HG02623 (cell line): ENCODE data around the gene KLK12.

Experiments used
- ATAC-seq: cut with Tn5 transposase; IDR thresholded peaks from one replicate; pipeline ENCODE4 v1.9.1; 2021; ENCODE audit warnings: moderate library complexity; ENCODE audit not compliant: unreplicated experiment

Gene KLK12, protein sequence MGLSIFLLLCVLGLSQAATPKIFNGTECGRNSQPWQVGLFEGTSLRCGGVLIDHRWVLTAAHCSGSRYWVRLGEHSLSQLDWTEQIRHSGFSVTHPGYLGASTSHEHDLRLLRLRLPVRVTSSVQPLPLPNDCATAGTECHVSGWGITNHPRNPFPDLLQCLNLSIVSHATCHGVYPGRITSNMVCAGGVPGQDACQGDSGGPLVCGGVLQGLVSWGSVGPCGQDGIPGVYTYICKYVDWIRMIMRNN

GRCh38 chr19:51034704-51035103 lies at the start of gene KLK12:
Gene KLK12 (minus strand): TSS chr19:51035002. CDS start chr19:51034621, 381 bp downstream.
- ATAC-seq: no peak

DNA sequence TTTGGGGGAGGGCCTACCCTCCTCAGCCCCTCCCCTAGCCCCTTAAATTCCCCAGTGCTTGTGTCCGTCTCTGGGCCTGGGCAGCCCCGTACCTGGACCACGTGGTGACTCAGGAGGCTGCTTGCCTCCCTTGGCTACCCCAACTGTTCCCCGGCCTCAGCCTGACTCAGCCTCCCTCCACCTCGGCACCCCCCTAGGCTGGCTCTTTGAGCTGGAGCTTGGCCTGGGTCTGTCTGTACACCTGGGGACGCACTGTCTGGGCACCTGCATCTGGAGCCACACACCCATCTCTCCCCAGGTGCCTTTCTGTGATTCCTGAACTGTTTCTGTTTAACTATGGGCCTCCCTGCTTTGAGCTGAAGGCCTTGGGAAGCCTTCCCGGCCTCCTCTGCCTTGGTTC lies 49.7 kb upstream of the KLK12 start:
- no peak for ATAC-seq

- ATAC-seq: no peak
Measured at GRCh38 chr19:51083783-51084182, 49.0 kb upstream of the KLK12 start.

- ATAC-seq: no peak
Measured at GRCh38 chr19:51083181-51083580, 48.4 kb upstream of the KLK12 start.

GRCh38 chr19:51082611-51083010 lies 47.8 kb upstream of the KLK12 start, which contains the start of gene KLK14:
Gene KLK14 (minus strand): TSS chr19:51082887. CDS start chr19:51082614, 273 bp downstream.
- ATAC-seq: no peak

GRCh38 chr19:51081476-51081875 lies 46.7 kb upstream of the KLK12 start:
- ATAC-seq: no peak

- ATAC-seq: no peak
Measured at GRCh38 chr19:51079481-51080110, 44.8 kb upstream of the KLK12 start.

DNA sequence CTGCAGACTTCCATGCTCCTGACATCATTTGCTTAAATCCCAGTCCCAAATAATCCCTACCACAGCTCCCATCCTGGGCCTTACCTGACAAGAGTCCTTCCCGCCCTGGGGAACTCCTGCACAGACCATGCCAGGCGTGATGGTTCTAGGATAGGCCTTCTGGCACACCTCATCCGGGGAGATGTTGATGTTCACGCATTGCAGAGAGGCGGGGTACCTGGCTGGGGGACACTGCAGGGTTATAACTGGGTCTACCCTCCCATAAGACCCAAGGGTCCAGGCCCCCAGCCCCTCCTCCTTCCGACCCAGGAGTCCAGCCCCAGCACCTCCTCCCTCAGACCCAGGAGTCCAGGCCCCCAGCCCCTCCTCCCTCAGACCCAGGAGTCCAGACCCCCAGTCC lies 43.9 kb upstream of the KLK12 start:
- no peak for ATAC-seq

DNA sequence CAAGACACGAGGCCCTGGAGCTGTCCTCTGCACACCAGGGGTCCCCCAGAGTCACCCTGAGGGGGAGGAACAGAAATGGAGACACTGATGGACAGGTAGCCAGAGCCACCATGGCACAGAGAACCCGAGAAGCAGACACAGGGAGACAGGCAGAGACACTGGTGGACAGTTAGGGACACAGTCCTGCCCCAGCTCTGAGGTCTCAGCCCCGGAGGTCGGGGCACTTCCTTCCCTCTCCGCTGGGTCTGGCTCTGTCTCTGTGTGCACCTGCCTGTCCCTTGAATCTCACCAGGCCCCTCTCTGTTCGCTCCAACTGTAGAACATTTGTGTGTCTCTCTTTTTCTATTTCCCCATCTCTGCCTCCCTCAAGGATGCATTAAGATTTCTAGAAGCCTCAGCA lies 43.3 kb upstream of the KLK12 start:
- no peak for ATAC-seq

GRCh38 chr19:51076631-51077213 lies 41.9 kb upstream of the KLK12 start:
- no peak for ATAC-seq

GRCh38 chr19:51075998-51076397 lies 41.2 kb upstream of the KLK12 start:
- no peak for ATAC-seq

DNA sequence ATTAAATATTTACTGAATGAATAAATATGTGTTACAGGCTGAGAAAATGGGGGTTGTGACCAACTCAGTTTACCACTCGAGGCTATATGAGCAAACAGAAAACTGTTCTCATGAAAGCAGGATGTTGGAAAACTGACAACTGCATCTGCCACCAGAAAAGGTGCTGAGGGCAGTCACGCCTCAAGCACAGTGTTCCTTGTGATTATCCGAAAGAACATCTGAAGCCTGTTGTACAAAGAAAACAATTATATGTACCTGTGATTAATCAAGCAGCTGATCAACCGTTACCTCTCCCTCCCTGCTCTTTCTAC lies 36.2 kb upstream of the KLK12 start:
- no peak for ATAC-seq

- no peak for ATAC-seq
Measured at GRCh38 chr19:51070334-51071094, 35.7 kb upstream of the KLK12 start.

GRCh38 chr19:51066393-51067186 lies 31.8 kb upstream of the KLK12 start:
- no peak for ATAC-seq

- no peak for ATAC-seq
Measured at GRCh38 chr19:51065221-51065960, 30.6 kb upstream of the KLK12 start.

- ATAC-seq: no peak
Measured at GRCh38 chr19:51064534-51065220, 29.9 kb upstream of the KLK12 start, which contains the start of gene KLK13. Gene KLK13 (minus strand): TSS chr19:51065092. CDS start chr19:51065067, 25 bp downstream.

GRCh38 chr19:51063664-51064063 lies 28.9 kb upstream of the KLK12 start:
- no peak for ATAC-seq

GRCh38 chr19:51060973-51061372 lies 26.2 kb upstream of the KLK12 start:
- no peak for ATAC-seq

GRCh38 chr19:51060336-51060735 lies 25.5 kb upstream of the KLK12 start:
- ATAC-seq: no peak

- no peak for ATAC-seq
Measured at GRCh38 chr19:51059715-51060114, 24.9 kb upstream of the KLK12 start.
